GM19452 (cell line): ENCODE results near the gene COA8.
A peak's percentile ranks its signal among the peaks of the same experiment; 100 is the strongest.

Source experiments
- ATAC-seq: cut with Tn5 transposase; IDR thresholded peaks from one replicate; pipeline ENCODE4 v1.9.1; 2021; ENCODE audit not compliant: unreplicated experiment

The COA8 gene

GRCh38 chr14:103616635-103617300, 54.0 kb downstream of the COA8 start:
- ATAC-seq = no peak

DNA sequence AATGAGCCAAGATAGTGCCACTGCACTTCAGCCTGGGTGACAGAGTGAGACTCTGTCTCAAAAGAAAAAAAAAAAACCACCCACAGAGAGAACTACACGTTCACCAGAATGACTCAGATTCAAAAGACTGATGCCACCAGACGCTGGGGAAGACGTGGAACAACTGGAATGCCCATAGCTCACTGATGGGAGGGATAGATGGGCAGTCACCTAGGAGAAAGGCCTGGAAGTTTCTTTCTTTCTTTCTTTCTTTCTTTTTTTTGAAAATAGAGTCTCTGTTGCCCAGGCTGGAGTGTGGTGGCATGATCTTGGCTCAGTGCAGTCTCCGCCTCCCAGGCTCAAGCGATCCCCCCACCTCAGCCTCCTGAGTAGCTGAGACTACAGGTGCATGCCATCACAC, 56.3 kb downstream of the COA8 start:
- ATAC-seq = no peak

- ATAC-seq = no peak
These were observed 59.1 kb downstream of the COA8 start for GRCh38 chr14:103621860-103622259.

DNA sequence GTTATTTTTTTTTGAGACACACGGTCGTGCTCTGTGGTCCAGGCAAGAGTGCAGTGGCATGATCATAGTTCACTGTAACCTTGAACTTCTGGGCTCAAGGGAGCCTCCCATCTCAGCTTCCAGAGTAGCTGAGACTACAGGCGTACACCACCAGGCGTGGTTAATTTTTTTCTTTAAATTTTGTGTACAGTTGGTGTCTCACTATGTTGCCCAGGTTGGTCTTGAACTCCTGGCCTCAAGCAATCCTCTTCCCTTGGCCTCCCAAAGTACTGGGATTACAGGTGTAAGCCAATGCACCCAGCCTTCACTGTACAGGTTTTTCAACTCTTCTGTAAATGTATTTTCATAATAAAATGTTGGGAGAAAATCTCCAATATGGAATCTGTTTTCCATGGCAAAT, 60.5 kb downstream of the COA8 start:
- no peak for ATAC-seq

DNA sequence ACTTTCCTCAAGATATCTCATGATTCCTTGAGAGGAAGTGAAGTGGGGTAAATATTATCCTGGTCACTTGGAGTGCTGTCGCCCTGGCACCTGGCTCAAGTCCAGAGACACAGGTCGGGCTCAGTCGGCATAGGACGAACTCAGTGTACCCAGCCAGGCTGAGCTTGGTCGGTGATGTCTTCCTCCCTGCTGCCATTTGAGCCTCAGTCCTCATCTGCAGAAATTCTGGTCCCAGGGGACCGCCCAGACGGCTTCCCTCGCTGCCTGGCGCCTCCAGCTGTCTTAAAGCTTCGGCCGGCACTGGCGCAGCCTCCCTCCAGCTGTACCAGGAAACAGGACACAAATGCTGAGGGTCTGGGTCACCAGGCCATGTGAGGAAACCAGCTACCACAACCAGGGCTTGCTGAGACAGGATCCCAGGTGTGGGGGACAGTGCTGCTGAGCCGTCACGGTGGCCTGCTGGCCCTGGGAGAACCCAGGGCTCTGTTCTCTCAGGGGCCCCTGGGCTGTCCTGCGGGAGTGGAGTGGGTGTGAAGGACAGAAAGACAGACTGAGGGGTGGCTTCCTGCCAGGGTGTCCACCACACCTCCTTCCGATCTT, 61.2 kb downstream of the COA8 start:
- no peak for ATAC-seq

DNA sequence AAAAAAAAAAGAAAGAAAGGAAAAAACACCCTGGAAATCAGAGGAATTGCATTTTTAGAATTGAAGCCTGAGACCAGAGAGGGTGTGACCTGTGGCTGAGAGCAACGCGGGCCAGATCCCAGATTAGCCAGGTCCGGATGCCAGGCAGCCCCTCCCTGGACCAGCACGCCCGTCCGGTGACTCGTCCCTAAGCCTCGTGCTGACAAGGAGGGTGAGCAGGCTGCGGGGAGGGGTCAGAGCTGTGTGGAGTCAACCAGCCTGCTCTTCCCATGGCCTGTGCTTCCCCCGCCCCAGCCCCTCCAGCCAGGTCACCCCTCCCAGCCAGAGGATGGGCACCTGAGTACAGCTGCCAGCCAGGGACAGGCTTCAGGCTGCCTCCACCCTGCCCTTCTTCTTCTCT, 62.1 kb downstream of the COA8 start:
- no peak for ATAC-seq

- ATAC-seq = no peak
These were observed 62.8 kb downstream of the COA8 start for GRCh38 chr14:103625356-103626095.

- ATAC-seq = no peak
These were observed 63.5 kb downstream of the COA8 start for GRCh38 chr14:103626146-103626850.

DNA sequence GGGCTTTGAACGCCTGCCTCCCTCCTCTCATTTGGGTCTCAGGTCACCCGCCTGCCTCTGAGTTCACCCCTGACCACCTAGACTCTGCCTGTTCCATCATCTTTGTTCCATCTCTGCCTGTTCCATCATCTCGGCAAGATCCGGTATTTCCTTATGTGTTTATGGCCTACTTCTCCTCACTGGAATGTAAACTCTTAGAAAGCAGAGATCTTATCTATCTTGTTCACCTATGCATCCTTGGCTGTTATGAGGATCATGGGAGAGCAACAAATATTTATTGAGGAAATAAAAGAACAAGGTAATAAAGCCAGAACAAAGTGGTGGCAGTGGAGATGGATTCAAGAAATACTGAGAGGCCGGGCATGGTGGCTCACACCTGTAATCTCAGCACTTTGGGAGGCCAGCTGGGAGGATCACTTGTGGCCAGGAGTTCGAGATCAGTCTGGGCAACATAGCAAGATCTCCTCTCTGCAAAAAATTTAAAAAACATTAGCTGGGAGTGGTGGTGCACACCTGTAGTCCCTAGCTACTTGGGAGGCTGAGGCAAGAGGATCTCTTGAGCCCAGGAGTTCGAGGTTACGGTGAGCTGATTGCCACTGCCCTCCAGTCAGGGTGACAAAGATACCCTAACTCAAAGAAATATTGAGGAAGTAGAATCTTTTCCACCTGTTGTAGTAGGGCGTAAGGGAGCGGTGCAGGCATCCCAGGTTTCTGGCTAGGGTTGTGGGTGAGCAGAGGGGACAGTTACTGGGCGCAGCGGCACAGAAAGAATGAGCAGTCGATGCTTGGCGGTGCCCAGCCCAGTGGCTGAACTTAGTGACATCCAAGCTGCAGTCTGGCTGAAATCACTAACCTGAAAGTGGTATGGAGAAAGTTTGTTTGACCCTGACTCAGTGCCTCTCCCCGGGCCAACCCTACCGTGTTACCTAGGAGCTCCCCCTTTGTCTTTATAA, 64.6 kb downstream of the COA8 start:
- no peak for ATAC-seq

GRCh38 chr14:103628221-103628683, 65.5 kb downstream of the COA8 start:
- no peak for ATAC-seq

DNA sequence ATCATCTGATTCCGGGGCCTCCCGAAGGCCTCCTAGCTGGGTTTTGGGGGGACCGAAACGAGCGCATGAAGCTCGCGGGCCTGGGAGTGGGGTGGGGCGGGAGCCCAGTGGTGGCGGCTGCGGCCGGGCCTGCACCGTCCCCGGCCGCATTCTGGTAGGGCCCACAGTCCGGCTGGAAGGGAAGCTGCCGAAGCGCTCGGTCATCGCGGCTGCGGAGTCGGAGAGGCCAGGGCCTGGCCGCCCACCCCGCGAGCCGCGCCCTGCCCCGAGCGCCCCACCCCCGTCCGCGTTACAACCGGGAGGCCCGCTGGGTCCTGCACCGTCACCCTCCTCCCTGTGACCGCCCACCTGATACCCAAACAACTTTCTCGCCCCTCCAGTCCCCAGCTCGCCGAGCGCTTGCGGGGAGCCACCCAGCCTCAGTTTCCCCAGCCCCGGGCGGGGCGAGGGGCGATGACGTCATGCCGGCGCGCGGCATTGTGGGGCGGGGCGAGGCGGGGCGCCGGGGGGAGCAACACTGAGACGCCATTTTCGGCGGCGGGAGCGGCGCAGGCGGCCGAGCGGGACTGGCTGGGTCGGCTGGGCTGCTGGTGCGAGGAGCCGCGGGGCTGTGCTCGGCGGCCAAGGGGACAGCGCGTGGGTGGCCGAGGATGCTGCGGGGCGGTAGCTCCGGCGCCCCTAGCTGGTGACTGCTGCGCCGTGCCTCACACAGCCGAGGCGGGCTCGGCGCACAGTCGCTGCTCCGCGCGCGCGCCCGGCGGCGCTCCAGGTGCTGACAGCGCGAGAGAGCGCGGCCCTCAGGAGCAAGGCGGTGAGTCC, 66.1 kb downstream of the COA8 start, which contains the start of gene KLC1:
TSS of gene KLC1 (plus strand) at position 528 of the 819 bp plus-strand sequence. CDS start 25,354 bp downstream, outside the sequence.
- peak; percentile 48 for ATAC-seq

GRCh38 chr14:103629503-103630121, 66.9 kb downstream of the COA8 start:
- ATAC-seq = no peak

GRCh38 chr14:103630364-103631108, 67.8 kb downstream of the COA8 start:
- ATAC-seq = no peak

GRCh38 chr14:103633391-103633790, 70.6 kb downstream of the COA8 start:
- ATAC-seq = no peak

- no peak for ATAC-seq
These were observed 71.4 kb downstream of the COA8 start for GRCh38 chr14:103634156-103634555.

DNA sequence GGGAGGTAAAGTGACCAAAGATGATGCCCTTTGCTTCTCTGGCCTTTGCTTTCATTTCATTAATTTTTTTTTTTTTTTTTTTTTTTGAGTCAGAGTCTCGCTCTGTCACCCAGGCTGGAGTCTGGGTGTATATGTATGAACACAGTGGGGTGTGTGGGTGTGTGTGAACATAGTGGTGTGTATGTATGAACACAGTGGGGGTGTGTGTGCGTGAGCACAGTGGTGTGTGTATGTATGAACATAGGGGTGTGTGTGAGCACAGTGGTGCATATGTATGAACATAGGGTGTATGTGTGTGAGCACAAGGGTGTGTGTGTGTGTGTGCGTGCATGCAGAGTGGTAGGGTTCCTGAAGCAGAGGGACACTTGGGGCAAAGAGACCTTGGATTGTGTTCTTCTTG, 75.8 kb downstream of the COA8 start:
- no peak for ATAC-seq
